GM18951 (cell line): ENCODE results near the gene PIK3R5.

Experiments
- POLR2A ChIP-seq: IDR thresholded peaks from 4 replicates; pipeline ENCODE4 v1.6.1; 2011; ENCODE audit warnings: mild to moderate bottlenecking; ENCODE audit not compliant: insufficient read length, insufficient read depth; ENCODE audit errors: extremely low read depth
- in situ Hi-C: fragments of 300-500 bp; cut with MboI; formaldehyde crosslinking; loops from one replicate; pipeline ENCODE4 v1.12.0; 2022; ENCODE audit warnings: low sequenced_read_pairs, mixed read lengths, inconsistent platforms; ENCODE audit not compliant: unreplicated experiment

Gene PIK3R5

DNA sequence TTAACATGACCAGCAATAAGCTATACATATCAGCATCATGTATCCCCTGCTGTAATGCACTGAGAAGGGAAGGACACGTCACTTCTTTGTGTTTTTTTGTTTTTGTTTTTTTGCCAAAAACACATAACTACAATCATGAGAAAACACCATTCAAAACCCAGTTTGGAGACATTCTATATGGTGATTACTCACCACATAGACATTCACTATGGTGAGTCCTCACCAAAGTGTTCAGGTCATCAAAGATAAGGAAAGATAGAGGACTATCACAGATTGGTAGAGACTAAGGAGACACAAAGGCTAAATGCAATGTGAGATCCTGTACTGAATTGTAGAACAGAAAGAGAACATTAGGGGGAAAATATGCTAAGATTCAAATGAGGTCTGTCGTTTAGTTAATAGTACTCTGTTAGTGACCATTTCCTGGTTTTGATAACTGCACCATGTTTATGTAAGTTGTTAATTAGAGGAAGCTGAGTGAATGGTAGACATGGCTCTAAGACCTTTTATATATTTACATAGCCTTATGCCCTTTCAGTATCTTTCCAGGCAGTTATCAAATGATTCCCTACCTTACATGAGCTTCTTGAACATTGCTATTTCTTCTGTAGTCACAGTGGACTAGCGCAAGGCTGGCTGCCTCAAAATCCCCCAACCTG, 46.6 kb downstream of the PIK3R5 start:
- TF ChIP-seq POLR2A = no peak
- in situ Hi-C loops = no loop called here

DNA sequence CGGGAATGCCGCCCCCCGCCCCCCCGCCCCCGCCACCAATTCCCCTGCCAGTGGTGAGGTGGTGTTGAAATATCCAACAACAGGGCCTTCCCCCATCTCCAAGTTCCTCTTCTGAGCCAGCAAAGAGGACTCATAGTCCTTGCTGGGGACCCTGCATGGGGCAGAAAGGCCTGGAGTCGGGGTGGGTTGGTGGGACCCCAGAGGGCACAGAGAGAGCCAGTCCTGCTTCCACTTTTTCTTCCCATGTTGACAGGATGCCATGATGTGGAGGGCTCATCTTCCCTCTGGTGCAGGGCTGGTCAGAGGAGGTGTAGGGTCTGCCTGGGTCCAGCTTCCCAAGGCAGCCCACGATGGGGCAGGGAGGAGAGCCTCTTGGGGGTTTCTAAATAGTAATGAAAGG, 49.0 kb downstream of the PIK3R5 start:
- in situ Hi-C loops = no loop called here
- no peak for TF ChIP-seq POLR2A

DNA sequence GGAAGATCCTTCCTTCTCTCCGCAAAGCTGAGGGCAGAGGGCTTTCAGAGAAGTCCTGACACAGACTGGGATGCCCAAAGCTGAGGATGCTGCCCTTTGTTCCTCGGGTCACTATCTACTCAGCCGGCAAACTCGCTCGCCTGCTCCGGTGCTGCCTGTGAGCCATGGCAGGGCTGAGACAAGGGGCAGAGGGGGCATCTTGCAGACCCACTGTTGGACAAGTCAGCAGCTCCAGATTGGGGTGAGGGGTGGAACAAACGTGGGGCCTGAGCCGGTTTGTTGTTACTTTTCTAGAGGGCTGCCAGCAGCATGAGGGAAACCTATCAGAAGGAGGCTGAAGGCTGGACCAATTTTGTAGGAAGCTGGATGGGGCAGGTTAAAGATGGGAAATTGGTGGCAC, 51.0 kb downstream of the PIK3R5 start:
- no peak for TF ChIP-seq POLR2A
- in situ Hi-C loops = no loop called here

DNA sequence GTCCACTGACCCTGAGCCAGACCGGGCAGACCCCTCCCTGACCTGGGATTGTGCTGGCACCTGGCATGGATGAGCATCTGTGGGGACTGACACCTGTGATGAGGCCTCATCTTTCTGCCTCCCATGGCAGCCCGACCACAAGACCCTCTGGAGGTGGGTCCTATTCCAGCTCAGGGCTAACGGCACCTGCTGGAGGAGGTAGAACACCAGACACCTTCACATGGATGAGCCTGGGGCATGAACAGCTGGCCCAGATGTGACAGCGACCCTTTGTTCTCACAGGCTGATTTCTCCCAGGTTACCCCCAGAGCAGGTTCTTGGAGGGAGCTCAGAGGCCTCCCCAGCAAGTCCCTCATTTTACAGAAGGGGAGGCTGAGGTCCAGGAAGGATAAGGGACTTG, 51.6 kb downstream of the PIK3R5 start:
- no peak for TF ChIP-seq POLR2A
- in situ Hi-C loops = no loop called here

DNA sequence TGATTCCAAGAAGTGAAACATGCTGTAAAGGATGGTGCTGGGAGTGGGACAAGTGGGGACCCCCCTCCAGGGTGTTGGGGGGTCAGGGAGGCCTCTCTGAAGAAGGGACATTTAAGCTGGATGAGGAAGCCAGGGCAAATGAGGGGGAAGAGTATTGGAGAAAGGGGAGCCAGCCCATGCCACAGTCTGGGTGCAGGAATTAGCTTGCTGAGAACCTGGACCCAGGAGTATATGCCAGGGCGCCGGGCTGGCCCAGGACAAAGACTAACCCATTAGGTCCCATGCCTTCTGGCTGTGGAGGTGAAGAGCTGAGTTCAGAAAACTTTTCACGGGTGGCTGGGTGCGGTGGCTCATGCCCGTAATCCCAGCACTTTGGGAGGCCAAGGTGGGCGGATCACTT, 52.4 kb downstream of the PIK3R5 start:
- no peak for TF ChIP-seq POLR2A
- in situ Hi-C loops = no loop called here

DNA sequence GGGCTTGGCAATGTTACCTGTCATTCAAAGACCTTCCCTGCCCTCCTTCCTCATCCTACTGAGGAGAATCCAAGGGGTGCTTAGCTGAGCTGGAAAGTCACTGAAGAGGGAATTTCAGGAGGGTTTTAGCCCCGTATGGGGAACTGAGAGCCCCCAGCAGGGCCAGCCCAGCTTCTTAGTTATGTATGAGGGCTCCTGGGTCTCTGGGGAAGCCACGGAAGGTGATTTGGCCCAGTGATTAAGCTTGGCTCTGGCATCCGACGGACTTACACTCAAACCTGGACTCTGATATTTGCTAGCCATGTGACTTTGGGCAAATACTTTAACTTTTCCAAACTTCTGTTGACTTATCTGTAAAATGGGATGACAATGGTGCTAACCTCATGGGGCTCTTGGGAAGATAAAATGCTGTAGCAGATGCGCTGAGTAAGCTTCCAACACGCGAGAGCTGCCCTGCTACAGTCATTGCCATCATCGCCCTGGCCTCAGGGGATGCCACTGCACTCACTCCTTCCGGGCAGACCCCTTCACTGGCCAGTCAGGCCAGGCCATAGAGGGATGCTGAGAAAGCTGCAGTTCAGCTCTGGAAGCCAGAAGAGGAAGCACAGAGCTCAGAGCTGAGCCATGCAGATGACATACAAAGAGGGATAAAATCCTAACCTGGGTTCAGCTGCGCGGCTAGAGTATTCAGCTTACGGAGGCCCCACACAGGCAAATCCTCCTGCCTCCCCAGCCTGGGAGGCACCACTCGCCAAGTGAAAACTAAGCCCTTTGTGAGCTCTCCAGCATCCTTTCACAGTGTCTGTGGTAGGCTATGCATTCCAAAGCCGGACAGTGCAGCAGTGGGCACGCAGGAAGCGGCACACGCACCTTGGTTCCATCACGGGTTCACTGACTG, 53.2 kb downstream of the PIK3R5 start:
- TF ChIP-seq POLR2A = no peak
- in situ Hi-C loops = no loop called here

DNA sequence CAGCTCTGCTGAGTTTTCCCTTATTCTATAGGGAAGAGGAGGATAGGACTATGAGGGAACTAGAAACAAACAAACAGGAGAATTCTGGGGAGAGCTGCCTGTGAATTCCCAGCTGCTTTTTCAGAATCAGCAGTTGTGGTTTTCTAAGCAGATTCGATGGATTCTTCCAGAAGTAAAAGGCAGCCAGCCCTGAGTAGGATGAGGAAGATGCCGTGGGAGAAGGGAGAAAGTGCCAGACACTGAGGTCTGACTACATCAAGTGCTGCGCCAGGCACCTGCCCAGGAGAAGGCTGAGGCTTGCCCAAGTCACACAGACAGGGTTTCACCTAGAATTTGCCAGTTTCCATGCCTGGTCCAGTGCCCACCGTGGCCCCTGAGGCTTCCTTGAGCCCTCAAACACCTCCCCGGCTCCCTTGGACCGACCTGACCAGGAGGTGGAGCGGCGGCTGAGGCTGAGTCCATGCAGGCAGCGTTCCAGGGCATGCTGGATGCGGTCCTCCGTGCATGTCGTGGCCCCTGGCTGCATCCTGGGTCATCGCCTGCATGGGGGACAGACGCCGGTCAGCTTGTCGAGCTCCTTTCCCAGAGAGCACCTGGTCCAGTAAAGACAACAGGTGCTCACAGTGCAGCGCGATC, 54.4 kb downstream of the PIK3R5 start:
- in situ Hi-C loops = no loop called here
- TF ChIP-seq POLR2A = no peak

DNA sequence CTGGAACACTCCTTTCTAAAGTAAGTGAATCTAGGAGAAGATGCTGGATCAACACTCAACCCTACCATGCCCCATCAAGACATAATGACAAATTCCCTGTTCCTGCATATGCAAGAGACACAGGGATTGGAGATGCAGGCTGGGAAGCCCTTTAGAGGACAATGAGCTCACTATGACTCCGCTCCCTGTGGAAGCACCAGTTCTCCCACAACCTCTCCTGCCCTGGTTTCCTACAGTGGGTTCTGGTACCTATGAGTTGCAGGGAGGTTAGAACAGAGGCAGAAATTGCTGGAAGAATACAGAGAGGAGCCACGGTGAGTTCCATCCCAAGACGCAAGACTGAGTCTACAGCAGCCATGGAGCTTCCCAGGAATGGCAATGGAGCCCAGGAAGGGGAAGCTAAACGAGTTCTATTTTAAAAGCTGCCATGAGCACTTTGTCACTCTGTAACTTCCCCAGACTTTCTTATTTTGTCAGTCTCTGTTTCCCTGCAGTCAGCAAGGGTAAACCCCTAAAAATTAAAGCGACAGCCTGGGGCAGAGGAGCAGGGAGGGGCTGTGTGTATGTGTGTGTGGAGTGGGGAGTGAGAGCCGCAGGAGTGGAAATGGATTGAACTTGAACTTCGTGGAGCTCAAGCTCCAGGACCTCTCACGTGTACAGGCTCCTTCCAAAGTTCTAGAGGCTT, 55.8 kb downstream of the PIK3R5 start:
- no peak for TF ChIP-seq POLR2A
- in situ Hi-C loops = no loop called here

DNA sequence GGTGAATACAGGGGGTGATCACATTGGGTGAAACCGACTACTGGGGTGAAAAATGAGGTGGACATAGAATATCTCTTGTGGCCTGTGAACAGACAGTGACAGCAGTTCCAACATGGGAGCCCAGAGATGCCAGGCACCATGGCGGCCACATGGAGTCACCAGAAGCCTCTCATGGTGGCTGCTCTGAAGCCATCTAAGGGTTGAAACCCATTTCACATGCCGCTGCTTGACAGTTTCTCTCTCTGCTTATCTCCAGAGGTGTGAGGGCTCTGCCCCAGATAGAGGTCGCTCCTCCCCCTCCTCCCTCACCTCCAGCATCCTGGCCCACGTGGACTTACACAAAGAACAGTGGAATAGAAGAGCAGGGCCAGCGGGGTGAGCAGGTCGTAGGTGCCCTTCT, 60.2 kb downstream of the PIK3R5 start:
- no peak for TF ChIP-seq POLR2A
- in situ Hi-C loops = no loop called here

DNA sequence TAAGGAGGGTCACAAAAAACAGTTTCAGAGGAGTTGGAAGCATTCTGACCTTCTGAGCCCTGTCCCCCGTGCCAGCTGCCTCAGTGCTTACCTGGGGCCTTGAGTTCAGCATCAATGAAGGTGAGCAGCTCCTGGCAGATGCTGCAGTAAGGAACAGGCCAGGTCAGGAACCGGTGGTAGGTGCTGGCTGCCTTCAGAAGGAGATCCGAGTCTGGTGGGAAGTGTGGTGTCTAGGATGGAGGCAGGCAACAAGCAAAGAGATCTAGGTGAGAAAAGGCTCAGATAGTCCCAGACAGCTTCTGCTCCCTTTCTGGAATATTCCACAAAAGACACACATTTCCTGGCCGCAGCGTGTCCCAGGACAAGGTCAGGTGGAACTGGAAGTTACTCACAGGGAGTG, 60.8 kb downstream of the PIK3R5 start:
- in situ Hi-C loops = no loop called here
- no peak for TF ChIP-seq POLR2A

DNA sequence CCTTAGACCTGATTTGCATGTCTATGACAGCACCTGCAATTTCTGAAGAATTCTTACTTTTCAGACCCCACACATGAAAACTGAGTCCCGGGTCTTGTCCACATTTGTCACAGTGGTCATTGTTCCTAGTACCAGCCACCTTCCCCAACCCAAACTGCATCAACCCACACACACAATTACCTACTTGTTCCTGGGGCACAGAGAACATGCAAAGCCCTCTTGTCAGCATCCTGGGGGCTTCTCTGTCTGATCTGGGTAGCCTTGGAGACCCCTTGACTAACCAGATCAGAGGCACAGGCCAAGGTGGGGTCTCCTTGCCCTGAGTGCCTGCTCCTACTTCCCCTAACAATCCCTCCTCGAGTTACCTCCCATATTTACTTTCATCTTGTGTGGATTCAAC, 61.3 kb downstream of the PIK3R5 start:
- TF ChIP-seq POLR2A = no peak
- in situ Hi-C loops = no loop called here

DNA sequence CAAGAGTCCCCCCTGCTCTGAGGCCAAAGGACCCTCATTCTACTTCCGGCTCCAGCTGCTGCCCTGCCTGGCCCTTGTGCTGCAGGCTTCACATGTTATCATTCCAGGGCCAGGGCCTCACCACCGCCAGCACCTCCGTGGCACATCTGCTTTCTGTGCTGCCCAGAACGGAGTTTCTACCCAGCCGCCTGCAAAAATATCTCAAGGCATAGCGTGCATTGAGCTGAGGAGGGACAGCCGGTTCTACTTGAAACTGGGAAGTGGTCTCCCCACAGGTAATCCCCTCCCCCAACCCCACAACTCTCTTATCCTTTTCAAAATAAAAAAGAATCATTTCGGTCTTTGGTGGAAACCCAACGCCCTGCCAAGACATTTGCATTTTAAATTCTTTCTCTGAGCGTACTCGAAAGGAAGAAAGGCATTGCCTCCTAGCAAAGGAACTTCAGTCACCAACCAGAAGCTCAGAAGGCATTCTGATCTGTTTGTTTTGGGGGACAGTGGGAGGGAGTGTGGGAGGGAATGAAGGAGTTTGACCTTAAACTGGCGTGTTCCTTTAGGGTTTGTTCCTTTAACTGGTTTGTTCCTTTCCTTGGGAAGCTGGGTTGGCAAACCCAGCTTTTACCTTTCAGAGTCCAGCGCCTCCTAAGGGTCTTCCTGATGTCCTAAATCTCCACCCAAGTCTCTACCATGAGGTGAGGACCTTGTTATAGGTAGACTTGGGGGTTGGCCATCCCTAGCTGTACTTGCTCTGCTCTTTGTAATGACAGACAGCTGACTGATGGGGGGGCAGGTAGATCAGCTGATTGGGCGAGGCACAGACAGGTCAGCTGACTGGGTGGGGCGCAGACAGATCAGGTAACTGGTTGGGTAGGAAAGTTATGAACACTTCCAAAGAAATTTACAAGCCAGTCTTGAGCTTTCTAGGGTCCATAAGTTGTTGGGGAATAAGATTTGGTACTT, 64.6 kb downstream of the PIK3R5 start:
- no peak for TF ChIP-seq POLR2A
- in situ Hi-C loops = no loop called here

DNA sequence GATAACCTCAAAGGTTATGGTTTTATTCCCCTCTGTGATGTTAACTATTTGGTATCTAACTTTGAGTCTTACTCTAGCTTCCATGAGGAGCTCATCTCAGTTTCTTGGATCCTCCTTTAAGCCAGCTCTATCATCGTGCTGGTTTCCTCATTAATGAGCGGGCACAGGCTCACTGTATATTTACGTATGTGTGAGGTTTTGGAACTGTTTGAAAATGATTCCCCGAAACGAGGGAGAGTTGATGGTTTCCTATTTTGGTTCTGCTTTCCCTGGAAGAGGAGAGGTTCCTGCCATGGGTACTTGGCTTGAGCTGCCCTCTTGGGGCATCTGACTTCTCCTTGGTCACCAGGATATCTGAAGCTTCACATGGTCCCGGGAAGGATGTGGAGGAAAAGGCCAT, 65.3 kb downstream of the PIK3R5 start:
- in situ Hi-C loops = no loop called here
- no peak for TF ChIP-seq POLR2A

DNA sequence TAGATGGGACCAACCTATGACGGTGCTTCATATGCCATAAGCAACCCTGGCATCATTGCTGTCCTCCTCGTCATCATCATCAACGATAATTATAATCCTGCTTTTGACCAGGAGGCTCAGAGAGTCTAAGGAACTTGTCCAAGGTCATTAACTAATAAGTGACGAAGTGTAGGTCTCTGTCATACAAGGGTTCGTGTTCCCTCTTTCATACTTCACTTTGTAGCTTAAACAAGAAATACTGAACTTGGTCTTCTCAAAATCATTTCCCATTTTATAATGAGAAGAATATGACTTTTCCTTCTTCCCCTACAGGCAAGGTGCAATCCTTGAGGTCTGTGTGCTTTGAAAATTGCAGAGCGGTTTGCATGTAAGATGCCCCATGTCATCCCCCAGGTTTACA, 66.9 kb downstream of the PIK3R5 start:
- TF ChIP-seq POLR2A = no peak
- in situ Hi-C loops = no loop called here
